Measurements from ENCODE around the gene CDH3.

The CDH3 gene

GRCh38 chr16:68629351-68629910, 15.7 kb upstream of the CDH3 start:
- TF ChIP-seq ZFP30 (CRISPR knock-in tag; IDR thresholded peaks at IDR 0.05) (no peak), ARNTL (CRISPR knock-in tag; IDR thresholded peaks at IDR 0.05; ENCODE audit: borderline replicate concordance, low read depth) (no peak)
- TF ChIP-seq, protein P1, sequence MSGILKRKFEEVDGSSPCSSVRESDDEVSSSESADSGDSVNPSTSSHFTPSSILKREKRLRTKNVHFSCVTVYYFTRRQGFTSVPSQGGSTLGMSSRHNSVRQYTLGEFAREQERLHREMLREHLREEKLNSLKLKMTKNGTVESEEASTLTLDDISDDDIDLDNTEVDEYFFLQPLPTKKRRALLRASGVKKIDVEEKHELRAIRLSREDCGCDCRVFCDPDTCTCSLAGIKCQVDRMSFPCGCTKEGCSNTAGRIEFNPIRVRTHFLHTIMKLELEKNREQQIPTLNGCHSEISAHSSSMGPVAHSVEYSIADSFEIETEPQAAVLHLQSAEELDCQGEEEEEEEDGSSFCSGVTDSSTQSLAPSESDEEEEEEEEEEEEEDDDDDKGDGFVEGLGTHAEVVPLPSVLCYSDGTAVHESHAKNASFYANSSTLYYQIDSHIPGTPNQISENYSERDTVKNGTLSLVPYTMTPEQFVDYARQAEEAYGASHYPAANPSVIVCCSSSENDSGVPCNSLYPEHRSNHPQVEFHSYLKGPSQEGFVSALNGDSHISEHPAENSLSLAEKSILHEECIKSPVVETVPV (CRISPR knock-in tag; IDR thresholded peaks at IDR 0.05), result no peak
- ATAC-seq, result no peak

DNA sequence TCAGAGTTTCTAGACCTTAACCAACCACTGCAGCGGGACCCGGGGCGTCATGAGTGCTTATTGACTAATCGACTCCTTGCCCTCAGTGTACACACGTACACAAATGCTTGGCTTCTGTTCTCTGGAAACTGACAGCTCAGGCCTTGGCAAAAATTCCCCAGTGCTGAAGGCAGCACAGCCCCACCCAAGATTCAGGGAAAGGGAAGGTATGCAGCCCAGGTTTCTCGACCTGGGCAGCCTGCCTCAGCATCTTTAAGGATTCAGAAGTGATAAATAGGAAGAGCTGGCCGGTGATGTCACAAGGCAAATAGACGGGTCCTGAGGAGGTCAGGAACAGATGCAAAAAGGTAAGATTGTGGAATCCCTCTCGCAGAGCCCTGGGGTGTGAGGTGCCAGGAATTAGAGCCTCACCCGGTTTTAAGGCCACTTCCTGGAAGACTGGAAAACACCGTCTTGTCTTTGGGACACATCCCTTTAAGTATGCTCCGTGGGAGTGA, 9.0 kb upstream of the CDH3 start:
- TF ChIP-seq ZFP30 (CRISPR knock-in tag; IDR thresholded peaks at IDR 0.05) (no peak), SNAI2 (CRISPR knock-in tag; IDR thresholded peaks at IDR 0.05) (no peak), OSR1 (CRISPR knock-in tag; IDR thresholded peaks at IDR 0.05) (no peak), POU6F1 (CRISPR knock-in tag; IDR thresholded peaks at IDR 0.05; ENCODE audit: borderline replicate concordance, low read depth) (no peak), ISL1 (CRISPR knock-in tag; IDR thresholded peaks at IDR 0.05) (no peak), RARB (CRISPR knock-in tag; IDR thresholded peaks at IDR 0.05) (no peak), ZNF8 (CRISPR knock-in tag; IDR thresholded peaks at IDR 0.05) (no peak), ZNF565 (CRISPR knock-in tag; conservative IDR thresholded peaks at IDR 0.05; ENCODE audit: low read depth) (no peak), TOX (CRISPR knock-in tag; IDR thresholded peaks at IDR 0.05; ENCODE audit: borderline replicate concordance) (no peak), ZNF70 (CRISPR knock-in tag; IDR thresholded peaks at IDR 0.05) (no peak), CREB5 (CRISPR knock-in tag; IDR thresholded peaks at IDR 0.05; ENCODE audit: low read depth) (no peak), ARNTL (CRISPR knock-in tag; IDR thresholded peaks at IDR 0.05; ENCODE audit: borderline replicate concordance, low read depth) (no peak)
- TF ChIP-seq, protein P1 (CRISPR knock-in tag; IDR thresholded peaks at IDR 0.05), result no peak
- ATAC-seq, result no peak

DNA sequence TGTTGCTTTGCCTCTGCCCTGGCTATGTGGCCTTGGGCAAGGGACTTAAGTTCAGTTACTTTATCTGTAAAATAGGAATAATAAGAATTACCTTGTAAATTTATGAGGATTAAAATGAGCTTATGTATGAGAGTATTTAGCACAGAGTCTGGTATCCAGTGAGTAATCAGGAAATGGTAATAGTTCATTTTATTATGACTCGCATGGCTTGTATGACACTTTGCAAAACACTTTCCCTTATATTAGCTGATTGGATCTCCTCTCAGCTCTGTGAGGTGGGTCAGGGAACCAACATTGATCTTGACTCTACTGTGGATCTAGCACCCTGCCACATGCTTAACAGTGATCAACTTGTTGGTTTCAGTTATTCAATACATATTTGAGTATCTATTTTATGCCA, 8.3 kb upstream of the CDH3 start:
- no peak for ATAC-seq
- TF ChIP-seq BACH2 (CRISPR knock-in tag; IDR thresholded peaks at IDR 0.05; ENCODE audit: borderline replicate concordance) (no peak), OSR1 (CRISPR knock-in tag; IDR thresholded peaks at IDR 0.05) (no peak), ZNF70 (CRISPR knock-in tag; IDR thresholded peaks at IDR 0.05) (no peak), ZNF8 (CRISPR knock-in tag; IDR thresholded peaks at IDR 0.05) (no peak), GLIS3 (CRISPR knock-in tag; IDR thresholded peaks at IDR 0.05) (no peak), PPARA (CRISPR knock-in tag; IDR thresholded peaks at IDR 0.05; ENCODE audit: borderline replicate concordance) (no peak), CSDC2 (CRISPR knock-in tag; IDR thresholded peaks at IDR 0.05) (no peak), ISL1 (CRISPR knock-in tag; IDR thresholded peaks at IDR 0.05) (no peak), TCF4 (CRISPR knock-in tag; IDR thresholded peaks at IDR 0.05; ENCODE audit: borderline replicate concordance) (no peak)

GRCh38 chr16:68640972-68641371, 4.1 kb upstream of the CDH3 start:
- no peak for ATAC-seq
- TF ChIP-seq POU6F1 (CRISPR knock-in tag; IDR thresholded peaks at IDR 0.05; ENCODE audit: borderline replicate concordance, low read depth) (no peak), OSR1 (CRISPR knock-in tag; IDR thresholded peaks at IDR 0.05) (no peak), ESRRG (CRISPR knock-in tag; IDR thresholded peaks at IDR 0.05) (no peak)
- TF ChIP-seq, protein P2, sequence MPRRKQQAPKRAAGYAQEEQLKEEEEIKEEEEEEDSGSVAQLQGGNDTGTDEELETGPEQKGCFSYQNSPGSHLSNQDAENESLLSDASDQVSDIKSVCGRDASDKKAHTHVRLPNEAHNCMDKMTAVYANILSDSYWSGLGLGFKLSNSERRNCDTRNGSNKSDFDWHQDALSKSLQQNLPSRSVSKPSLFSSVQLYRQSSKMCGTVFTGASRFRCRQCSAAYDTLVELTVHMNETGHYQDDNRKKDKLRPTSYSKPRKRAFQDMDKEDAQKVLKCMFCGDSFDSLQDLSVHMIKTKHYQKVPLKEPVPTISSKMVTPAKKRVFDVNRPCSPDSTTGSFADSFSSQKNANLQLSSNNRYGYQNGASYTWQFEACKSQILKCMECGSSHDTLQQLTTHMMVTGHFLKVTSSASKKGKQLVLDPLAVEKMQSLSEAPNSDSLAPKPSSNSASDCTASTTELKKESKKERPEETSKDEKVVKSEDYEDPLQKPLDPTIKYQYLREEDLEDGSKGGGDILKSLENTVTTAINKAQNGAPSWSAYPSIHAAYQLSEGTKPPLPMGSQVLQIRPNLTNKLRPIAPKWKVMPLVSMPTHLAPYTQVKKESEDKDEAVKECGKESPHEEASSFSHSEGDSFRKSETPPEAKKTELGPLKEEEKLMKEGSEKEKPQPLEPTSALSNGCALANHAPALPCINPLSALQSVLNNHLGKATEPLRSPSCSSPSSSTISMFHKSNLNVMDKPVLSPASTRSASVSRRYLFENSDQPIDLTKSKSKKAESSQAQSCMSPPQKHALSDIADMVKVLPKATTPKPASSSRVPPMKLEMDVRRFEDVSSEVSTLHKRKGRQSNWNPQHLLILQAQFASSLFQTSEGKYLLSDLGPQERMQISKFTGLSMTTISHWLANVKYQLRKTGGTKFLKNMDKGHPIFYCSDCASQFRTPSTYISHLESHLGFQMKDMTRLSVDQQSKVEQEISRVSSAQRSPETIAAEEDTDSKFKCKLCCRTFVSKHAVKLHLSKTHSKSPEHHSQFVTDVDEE (CRISPR knock-in tag; IDR thresholded peaks at IDR 0.05), result no peak

Data from SK-N-SH treated with all-trans-retinoic acid at 6 μM for 48 hours (cell line).